GM21786 (cell line): ENCODE measurements around the gene C17orf58.
"Not testable (repeated sequence)": the region's sequence is repeated elsewhere in the genome, so short reads cannot be mapped to it uniquely, and the experiment has no call there.

Source experiments
- ATAC-seq: cut with Tn5 transposase; IDR thresholded peaks from one replicate; pipeline ENCODE4 v1.9.1; 2021; ENCODE audit not compliant: unreplicated experiment

Gene C17orf58

DNA sequence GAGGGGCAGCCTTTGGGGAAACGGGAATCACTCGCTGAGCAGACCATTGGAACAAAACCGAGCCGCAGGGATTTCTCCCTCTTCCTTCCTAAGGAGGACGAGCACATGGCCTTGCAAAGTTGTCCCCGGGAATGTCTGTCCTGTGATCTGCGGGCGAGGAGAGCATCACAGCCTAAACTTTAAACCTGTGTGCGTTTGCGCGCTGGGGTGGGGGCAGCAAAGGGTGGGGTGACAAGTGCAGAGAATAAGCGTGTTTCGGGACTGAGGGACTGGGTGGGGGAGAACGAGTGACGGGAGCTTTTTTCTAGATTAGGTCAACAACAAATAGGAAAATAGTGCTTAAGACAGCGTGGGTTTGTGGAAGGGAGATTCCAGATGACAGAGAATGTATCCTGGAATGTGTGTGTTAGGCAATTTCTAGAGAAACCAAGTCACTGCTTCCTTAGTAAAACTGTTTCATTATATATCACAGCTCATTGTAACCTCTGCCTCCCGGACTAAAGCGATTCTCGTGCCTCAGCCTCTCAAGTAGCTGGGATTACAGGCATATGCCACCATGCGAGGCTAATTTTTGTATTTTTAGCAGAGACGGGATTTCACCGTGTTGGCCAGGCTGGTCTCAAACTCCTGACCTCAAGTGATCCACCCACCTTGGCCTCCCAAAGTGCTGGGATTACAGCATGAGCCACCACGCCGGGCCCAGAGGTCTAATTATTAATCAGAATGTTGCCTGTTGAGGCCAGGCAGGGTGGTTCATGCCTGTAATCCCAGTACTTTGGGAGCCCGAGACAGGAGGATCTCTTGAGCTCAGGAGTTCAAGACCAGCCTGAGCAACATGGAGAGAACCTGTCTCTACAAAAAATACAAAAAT, at the start of gene C17orf58:
TSS of gene C17orf58 (minus strand) at position 169 of the 871 bp plus-strand sequence. CDS start 271 bp downstream, outside the sequence.
- not testable (repeated sequence) for ATAC-seq

DNA sequence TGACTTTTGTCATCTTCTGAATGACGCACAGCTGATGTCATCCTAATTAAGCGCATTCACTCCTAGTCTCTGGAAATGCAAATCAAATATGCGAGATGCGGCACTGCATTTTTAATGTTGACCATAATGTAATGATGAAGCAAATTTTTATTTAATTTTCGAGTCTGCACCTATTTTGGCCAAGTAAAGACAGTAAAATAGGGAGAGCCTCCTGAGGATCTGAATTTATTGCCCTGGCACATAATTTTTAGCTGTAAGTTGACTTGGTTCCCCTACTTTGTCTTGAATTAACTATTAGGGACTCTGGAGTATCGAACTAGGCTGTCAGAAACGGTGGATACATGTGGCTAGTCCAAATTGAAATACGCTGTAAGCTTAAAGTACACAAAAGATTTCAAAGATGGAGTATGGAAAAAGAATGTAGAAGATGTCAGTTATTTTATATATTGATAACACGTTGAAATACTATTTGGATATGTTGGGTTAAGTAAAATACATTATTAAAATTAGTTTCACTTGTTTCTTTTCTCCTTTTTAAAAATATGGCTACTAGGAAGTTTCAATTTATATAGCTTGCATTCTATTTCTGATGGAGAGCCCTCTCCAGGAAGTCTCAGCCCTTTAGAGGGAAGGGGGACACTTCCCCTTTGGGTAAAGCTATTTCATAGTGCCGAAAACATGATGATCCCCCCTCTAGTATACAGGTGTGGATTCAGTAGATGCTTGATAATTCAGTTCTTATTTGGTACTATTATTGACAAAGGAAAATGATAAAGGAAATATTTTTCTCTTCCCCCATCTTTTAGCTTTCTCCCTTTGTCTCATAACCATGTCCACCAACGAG, 40.3 kb upstream of the C17orf58 start:
- ATAC-seq: no peak

DNA sequence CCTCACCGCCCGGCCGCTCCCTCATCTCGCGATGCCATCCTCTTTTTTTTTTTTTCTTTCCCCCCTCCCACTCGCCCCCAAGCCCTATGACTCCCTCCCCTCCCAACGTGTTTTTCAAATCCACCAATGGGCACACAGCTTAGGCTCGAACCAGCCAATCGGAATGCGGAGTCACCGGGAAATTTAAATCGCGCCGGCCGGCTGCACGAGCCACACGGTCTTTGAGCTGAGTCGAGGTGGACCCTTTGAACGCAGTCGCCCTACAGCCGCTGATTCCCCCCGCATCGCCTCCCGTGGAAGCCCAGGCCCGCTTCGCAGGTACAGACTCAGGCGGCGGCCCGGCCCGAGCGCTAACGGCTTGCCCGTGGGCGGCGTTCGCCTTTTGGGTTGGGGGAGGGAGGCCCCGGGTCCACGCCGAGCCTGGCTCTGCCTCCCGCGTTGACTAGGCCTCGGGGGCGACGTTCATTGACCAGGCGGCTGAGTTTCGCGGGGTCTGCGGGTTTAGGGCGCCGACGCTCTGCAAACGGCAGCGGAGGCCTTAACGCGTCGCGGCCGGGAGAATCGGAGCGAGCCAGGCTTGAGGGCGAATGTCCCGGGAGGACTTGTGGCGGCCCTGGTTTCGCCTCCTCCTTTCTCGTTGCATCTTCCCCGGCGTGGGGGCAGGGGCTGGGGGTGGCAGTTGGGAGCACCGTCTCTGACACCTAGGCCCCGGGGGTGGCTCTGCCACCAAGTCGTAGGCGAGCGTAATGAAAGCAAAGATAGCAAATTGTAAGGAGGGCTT, 39.4 kb upstream of the C17orf58 start, which contains the start of gene KPNA2:
TSS of gene KPNA2 (plus strand) at position 213 of the 781 bp plus-strand sequence. CDS start 1,398 bp downstream, outside the sequence.
- ATAC-seq: peak; percentile 94

DNA sequence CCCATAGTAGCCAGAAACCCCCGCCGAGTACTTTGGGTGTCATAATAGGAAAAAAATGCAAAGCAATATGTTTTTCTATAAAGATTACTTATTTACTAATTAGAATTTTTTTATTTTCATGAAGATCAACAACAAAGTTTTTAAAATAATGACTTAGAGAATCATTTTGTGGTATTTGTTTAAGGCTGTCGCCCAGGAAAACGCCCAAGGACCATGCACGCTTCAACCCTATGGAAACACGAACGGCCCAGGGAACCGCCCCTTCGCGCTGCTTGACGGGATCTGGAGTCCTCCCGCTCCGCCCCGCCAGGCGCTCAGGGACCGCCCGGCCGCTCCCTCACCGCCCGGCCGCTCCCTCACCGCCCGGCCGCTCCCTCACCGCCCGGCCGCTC, 38.9 kb upstream of the C17orf58 start:
- ATAC-seq: peak; percentile 90

DNA sequence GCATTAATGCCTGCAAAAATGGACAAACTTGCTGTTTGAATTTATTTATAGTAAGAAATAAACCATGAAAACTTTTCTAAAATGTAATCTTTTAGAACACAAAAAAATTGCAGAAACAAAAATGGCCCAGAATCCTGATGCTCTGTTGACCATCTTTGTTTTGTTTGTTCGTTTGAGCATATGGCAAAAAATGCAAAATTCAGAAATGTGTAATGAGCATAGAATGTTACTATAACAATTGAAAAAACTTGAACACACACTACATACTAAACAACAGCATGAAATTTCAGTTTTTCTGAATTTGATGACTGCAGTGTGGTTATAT, 38.1 kb upstream of the C17orf58 start:
- no peak for ATAC-seq

DNA sequence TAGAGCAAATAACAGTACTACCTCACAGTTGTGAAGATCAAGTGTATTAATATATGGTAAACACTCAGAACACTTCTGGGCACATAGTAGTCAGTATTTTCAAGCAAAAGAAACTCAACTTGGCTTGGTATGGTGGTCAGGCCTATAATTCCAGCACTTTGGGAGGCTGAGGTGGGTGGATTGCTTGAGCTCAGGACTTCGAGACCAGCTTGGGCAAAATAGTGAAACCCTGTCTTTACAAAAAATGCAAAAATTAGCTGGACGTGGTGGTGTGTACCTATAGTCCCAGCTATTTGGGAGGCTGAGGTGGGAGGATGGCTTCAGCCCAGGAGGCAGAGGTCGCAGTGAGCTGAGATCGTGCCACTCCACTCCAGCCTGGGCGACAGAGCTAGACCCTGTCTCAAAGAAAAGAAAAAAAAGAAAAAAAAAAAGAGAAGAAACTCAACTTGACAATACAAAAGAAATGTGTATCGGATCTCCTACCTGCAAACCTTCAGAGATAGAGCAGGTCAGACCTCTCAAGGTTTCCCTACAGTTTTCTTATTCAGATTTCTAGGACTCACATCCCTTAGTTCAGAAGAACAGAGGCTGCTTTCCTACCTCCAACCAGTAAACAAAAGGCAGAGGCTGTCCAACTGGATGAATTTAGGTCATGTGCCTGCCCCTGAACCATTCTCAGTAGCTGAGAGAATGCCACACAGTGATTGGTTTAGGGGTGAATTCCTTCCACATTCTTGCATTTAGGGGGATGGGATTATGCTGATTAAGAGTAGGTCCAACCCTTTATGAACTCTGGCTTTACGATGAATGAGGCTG, 37.6 kb upstream of the C17orf58 start:
- ATAC-seq: no peak

DNA sequence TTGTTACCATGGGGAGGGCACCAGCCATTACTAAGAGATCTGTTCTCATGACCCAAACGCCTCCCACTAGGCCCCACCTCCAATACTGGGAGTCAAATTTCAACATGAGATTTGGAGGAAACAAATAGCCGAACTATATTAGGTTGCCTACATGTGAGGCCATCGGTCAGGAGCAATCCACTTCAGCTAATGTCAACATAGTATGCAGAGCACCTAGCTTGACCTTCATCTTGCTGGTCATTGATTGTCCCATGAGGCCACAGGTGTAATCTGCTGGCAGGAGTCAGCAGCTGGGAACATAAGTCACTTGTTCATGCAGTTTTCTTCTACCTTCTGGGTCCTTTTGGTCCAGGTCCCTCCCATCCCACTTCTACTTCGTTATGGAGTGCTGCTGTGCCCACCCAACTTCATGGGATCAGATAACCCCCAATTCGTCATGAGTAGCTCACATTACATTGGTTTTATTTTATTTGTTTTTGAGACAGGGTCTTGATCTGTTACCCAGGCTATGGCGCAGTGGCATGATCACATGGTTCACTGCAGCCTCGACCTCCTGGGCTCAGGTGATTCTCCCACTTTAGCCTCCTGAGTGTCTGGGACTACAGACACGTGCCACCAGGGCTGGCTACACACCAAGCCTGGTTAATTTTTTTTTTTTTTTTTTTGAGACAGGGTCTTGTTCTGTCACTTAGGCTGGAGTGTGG, 33.4 kb upstream of the C17orf58 start:
- ATAC-seq: no peak

DNA sequence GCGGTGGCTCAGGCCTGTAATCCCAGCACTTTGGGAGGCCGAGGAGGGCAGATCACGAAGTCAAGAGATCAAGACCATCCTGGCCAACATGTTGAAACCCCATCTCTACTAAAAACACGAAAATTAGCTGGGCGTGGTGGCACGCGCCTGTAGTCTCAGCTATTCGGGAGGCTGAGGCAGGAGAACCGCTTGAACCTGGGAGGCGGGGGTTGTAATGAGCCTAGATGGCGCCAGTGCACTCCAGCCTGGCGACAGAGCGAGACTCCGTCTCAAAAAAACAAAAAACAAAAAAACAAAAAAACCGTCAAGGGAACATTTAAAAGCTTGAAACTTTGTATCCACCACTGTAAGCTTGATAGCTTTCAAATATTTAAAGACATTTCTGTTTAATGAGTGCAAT, 26.3 kb upstream of the C17orf58 start:
- not testable (repeated sequence) for ATAC-seq

DNA sequence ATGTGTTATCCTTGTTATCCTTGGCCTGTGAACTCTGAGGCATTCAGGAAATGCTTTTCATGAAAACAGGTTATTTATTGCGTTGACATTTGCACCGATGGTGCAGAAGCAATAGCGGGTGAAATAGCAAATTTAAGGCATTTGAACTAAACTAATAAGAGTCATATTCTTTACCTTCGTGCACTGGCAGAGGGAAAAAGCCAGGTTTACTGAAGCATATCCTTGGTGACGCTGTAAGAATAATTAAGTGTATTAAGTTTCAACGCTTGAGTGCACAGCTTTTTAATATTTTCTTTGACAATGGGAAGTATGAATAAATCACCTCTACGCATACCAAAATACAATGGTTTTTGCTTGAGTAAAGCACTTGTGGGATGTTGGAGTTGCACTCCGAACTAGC, 25.7 kb upstream of the C17orf58 start:
- ATAC-seq: no peak

DNA sequence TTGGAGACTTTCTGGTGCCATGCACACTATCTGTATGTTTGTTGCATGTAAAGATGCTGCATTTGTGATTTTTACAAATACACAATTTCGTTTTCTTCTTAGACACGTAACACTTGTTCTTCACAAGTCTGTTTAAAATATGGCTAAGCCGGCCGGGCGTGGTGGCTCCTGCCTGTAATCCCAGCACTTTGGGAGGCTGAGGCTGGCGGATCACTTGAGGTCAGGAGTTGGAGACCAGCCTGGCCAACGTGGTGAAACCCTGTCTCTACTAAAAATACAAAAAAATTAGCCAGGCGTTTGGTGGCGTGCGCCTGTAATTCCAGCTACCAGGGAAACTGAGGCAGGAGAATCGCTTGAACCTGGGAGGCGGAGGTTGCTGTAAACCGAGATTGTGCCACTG, 24.5 kb upstream of the C17orf58 start:
- ATAC-seq: not testable (repeated sequence)

DNA sequence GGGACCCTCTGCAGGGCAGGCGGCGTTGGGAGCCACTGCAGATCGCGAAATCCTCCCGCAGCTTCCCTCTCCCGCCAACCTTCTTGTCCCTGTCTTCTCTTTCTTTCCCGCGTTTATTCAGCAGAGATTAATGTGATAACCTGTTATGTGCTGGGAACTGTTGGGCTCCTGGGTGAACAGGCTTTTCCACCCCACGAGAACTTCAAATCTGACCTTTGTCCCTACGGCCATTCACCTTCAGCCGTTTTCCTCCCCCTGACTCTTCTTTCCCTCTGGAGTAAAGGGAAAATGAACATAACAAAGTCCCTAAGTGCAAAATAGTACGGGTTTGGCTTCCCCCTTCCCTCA, 24.1 kb upstream of the C17orf58 start:
- ATAC-seq: no peak

DNA sequence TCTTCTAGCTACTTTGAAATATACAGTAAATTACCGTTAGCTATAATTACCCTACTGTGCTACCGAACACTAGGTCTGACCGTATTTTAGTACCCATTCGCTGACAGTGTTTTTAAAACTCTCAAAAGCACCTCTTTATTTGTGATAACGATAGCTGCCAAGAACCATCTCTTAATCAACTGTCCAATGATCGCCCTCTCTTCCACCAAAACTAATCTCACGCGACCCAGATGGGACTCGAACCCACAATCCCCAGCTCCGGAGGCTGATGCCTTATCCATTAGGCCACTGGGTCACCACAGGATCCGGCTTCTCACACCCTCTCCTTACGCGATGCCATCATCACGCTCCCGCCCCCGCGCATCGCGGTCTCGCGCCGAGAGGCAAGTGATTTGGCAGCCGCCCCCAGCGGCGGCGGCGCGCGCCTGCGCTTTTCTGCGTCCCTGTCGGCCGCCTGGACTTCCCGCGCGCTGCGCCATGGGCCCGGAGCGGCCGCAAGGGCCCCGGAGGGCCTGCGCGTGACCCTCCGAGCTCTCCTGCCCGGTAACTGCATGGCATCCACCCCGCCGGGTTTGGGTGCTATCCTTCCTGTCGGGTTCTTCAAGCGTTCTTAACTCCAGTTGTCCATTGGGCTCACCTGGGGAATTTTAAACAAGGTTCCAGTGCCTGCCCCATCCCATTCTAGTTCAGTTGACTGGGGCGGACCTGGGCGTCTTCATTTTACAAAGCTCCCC, 23.6 kb upstream of the C17orf58 start:
- ATAC-seq: peak; percentile 93

DNA sequence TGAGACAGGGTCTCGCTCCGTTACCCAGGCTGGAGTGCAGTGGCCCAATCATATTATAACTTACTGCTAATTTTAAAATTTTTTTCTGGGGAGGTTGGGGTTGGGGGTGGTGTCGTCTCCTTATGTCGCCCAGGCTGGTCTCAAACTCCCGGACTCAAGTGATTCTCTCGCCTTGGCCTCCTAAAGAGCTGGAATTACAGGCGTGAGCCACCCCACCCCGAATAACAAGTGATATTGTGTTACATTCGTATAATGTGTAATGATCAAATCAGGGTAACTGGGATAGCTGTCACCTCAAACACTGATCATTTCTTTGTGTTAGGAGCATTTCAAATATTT, 23.0 kb upstream of the C17orf58 start:
- no peak for ATAC-seq

DNA sequence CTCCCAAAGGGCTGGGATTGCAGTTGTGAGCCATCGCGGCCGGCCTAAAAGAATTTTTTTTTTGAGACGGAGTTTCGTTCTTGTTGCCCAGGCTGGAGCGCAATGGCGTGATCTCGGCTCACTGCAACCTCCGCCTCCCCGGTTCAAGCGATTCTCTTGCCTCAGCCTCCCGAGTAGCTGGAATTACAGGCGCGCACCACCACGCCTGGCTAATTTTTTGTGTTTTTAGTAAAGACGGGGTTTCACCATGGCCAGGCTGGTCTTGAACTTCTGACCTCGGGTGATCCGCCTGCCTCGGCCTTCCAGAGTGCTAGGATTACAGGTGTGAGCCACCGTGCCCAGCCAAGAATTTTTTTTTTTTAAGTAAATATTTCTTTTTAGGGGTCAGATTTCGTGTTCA, 22.2 kb upstream of the C17orf58 start:
- ATAC-seq: not testable (repeated sequence)

DNA sequence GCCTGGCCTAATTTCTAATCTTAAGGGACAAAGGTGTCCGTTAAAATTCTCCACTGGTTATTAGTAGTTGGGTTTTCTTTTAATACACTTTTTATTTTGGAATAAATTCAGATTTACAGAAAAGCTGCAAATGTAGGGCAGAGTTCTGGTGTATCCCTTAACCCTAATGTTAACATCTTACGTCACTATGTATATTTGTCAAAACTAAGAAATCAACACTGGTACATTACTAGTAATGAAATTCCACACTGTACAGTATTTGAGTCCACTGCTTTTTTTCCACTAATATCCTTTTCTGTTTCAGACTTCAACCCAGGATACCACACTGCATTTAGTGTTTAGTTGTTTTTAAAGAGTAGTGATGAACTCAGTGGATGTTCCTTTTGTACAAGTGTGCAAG, 20.6 kb upstream of the C17orf58 start:
- ATAC-seq: no peak

DNA sequence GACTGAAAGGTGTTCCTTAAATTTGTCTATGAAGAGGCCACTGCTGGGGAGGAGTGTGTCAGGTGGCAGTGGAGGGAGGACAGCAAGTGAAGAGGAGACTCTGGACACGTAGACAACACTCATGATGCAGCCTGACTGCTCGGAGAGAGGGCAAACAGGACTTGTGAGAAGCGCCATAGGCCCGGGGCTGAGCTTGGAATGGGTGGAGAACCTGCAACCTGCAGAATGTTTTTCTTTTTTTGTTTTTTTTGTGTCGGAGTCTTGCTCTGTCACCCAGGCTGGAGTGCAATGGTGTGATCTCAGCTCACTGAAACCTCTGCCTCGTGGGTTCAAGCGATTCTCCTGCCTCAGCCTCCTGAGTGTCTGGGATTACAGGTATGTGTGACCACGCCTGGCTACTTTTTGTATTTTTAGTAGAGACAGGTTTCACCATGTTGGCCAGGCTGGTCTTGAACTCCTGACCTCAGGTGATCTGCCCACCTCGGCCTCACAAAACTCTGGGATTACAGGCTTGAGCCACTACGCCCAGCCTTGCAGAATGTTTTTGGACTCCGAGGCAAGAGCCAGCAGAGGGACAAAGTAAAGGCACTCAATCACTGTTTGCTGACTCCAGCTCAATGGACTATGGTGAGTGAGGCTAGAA, 18.9 kb upstream of the C17orf58 start:
- no peak for ATAC-seq

DNA sequence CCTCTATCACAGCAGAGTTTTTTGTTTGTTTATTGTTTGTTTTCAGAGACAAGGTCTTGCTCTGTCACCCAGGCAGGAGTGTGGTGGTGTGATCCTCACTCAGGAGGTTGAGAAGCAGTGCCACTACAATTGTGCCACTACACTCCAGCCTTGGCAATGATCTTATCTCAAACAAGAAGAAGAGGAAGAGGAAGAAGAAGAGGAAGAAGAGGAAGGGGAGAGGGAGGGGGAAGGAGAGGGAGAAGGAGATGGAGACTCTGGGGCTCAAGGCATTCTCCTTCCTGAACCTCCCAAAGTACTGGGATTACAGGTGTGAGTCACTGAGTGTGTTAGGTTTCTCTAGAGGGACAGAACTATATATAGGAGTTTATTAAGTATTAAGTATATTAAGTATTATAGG, 17.1 kb upstream of the C17orf58 start:
- ATAC-seq: no peak

DNA sequence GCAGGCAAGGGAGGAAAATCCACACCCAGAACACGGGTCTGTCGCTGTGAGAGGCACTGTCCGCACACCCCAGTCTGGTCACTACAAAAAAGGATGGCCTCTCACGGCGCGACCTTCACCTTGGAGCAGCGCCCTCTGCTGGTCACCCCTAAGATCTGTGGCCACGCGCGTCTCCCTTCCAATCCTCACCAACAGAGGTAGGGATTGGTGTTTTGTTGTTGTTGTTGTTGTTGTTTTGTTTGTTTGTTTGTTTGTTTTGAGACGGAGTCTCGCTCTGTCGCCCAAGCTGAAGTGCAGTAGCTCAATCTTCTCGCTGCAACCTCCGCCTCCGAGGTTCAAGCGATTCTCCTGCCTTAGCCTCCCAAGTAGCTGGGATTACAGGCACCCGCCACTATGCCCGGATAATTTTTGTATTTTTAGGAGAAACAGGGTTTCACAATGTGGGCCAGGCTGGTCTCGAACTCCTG, 15.0 kb upstream of the C17orf58 start:
- ATAC-seq: no peak

DNA sequence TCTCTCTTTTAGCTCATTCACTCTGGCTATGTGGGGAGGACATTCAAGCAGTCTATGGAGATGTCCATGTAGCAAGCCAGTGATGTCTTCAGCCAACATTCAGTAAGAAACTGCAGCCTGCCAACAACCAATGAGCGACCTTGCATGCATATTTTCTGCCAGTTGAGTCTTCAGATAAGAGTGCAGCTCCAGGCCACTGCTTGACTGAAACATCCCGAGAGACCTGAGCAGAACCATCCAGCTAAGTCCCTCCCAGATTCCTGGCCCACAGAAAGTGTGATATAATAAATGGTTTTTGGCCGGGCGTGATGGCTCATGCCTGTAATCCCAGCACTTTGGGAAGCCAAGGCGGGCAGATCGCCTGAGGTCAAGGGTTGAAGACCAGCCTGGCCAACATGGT, 10.5 kb upstream of the C17orf58 start:
- ATAC-seq: no peak
